ENCODE data around the gene KCNN3.

Gene KCNN3

DNA sequence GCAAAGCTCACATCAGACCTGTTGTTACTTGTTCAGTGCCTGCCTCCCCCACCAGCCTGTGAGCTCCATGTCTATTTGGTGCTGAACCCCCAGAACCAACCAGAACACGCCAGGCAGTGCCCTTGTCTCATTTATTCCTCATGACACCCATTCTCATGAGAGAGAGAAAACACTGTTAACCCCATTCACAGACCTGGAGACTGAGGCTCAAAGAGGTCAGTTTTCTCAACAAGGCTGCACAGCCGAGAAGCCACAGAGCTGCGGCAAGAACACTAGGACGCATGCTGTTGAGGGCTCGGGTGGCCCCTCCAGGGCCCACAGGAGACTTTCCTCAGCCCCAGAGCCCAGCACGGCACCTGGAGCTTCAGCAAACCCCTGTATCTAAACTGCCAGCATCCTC is 13.1 kb downstream of the KCNN3 start:
- TF ChIP-seq, protein P1, sequence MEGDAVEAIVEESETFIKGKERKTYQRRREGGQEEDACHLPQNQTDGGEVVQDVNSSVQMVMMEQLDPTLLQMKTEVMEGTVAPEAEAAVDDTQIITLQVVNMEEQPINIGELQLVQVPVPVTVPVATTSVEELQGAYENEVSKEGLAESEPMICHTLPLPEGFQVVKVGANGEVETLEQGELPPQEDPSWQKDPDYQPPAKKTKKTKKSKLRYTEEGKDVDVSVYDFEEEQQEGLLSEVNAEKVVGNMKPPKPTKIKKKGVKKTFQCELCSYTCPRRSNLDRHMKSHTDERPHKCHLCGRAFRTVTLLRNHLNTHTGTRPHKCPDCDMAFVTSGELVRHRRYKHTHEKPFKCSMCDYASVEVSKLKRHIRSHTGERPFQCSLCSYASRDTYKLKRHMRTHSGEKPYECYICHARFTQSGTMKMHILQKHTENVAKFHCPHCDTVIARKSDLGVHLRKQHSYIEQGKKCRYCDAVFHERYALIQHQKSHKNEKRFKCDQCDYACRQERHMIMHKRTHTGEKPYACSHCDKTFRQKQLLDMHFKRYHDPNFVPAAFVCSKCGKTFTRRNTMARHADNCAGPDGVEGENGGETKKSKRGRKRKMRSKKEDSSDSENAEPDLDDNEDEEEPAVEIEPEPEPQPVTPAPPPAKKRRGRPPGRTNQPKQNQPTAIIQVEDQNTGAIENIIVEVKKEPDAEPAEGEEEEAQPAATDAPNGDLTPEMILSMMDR (IDR thresholded peaks at IDR 0.05; ENCODE audit: control insufficient read depth, insufficient read depth, low read depth, low read length, missing control alignments): no peak

DNA sequence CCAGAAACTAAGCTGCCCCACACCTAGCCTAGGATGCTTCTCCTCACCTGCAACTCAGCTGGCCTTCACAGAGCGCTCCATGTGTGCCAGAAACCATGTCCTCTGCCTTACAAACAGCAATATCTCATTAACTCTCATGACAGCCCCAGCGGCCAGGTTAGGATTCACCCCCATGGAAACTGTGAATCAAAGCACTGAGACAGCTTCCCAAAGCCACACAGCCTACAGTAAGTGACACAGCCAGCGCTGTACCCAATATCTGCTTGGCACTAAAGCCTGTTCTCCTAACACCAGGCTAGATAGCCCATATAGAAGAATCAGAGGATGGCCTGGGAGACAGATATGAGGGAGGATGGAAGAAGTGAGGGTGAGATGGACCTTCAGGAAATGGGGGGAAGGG is 13.5 kb downstream of the KCNN3 start:
- H3K4me3 ChIP-seq (ENCODE audit: control insufficient read depth, low read depth, low read length): no peak overlapping the region
- TF ChIP-seq, protein P1 (IDR thresholded peaks at IDR 0.05; ENCODE audit: control insufficient read depth, insufficient read depth, low read depth, low read length, missing control alignments): no peak
- DNase-seq (ENCODE audit: low read depth): no peak

More for the DNA sequence above, 13.1 kb downstream of the KCNN3 start:
- DNase-seq (ENCODE audit: low read depth): no peak
- H3K4me3 ChIP-seq (ENCODE audit: control insufficient read depth, low read depth, low read length): no peak overlapping the region

DNA sequence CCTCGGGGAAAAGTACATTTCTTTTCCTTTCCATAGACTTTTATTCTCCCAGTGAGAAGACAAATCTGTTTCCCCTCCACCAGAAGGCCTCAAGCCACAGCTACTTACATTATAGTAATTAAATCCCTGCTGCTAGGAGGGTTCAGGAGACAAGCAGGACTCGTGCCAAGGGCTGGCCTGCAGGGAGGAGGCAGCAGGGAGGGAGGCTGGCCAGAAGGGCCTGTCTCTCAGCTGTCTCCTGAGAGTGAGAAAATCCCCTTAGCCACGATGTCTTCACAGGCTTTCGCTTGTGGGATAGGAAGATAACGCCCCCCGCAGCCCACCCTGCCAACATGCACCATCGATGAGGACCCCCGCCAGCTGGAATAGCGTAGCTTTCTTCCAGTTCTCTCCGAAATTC is 14.0 kb downstream of the KCNN3 start:
- no peak for DNase-seq (ENCODE audit: low read depth)
- no peak overlapping the region for H3K4me3 ChIP-seq (ENCODE audit: control insufficient read depth, low read depth, low read length)
- TF ChIP-seq, protein P1 (IDR thresholded peaks at IDR 0.05; ENCODE audit: control insufficient read depth, insufficient read depth, low read depth, low read length, missing control alignments): no peak

DNA sequence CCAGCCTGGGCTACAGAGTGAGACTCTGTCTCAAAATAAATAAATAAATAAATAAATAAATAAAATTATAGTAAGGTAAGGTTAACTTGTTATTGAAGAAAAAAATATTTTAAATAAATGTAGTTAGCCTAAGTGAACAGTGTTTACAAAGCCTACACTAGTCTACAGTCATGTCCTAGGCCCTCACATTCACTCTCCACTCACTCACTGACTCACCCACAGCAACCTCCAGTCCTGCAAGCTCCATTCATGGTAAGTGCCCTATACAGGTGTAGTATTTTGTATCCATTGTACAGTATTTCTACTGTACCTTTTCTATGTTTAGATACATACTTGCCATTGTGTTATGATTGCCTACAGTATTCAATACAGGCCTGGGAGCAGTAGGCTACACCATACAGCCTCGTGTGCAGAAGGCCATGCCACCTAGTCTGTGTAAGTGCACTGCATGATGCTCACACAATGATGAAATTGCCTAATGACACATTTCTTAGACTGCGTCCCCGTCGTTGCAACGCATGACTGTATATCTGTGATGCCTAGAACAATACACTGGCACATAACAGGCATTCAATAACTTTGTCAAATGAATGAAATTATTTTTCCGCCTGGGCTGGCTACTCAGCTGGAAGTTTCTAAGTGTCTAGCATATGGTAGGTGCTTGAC is 14.8 kb downstream of the KCNN3 start:
- H3K4me3 ChIP-seq (ENCODE audit: control insufficient read depth, low read depth, low read length): no peak overlapping the region
- DNase-seq (ENCODE audit: low read depth): no peak
- TF ChIP-seq, protein P1 (IDR thresholded peaks at IDR 0.05; ENCODE audit: control insufficient read depth, insufficient read depth, low read depth, low read length, missing control alignments): no peak

DNA sequence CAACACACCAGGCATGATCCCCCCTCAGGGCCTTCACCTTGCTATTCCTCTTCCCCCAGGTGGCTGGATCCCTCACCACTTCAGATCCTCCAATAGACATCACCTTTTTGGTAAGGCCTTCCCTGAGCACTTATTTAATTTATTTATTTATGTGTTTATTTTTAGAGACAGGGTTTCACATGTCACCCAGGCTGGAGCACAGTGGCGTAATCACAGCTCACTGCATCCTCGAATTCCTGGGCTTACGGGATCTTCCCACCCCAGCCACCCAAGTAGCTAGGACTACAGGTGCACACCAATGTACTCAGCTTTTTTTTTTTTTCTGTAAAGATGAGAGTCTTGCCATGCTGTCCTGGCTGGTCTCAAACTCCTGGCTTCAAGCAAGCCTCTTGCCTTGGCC is 17.2 kb downstream of the KCNN3 start:
- no peak for DNase-seq (ENCODE audit: low read depth)
- TF ChIP-seq, protein P1 (IDR thresholded peaks at IDR 0.05; ENCODE audit: control insufficient read depth, insufficient read depth, low read depth, low read length, missing control alignments): no peak
- H3K4me3 ChIP-seq (ENCODE audit: control insufficient read depth, low read depth, low read length): no peak overlapping the region

DNA sequence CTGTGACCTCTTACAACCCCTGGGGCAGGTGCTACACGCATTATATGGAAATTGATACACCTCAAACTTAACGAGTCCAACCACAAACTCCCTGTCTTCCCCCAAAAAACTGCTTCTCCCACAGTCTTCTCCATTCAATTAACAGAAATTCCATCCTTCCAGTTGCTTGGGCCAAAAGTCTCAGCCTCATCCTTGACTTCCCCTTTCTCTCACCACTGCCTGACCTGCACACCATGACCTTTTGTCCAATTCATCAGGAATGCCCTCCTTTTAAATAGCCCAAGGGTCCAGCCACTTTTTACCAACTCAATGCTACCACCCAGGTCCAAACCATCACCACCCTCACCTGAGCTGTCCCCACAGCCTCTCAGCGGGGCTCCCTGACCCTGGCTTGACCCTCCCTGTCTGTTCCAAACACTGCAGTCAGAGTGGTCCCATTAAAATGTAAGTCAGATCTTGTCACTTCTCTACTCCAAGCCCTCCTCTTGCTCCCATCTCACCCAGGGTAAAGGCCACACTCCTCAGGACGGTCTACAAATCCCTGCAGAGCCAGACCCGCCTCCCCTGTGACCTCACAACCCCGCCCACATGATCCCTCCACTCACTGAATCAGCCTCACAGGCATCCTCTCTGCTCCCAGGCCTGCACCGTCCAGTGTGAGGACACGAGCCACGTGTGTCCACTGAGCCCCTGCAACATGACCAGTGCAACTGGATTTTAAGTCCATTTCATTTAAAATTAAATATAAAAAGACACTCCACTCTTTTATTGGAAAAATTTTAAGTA is 18.5 kb downstream of the KCNN3 start:
- H3K4me3 ChIP-seq (ENCODE audit: control insufficient read depth, low read depth, low read length): no peak overlapping the region
- DNase-seq (ENCODE audit: low read depth): no peak
- TF ChIP-seq, protein P1 (IDR thresholded peaks at IDR 0.05; ENCODE audit: control insufficient read depth, insufficient read depth, low read depth, low read length, missing control alignments): no peak

Data from AG09309 (cell line).